ENCODE data around the gene CSNK1E. TPM values are rescaled to one million over a fixed set of nuclear protein-coding genes. Genes with fewer than 3 reads are reported as not detected.

The CSNK1E gene
- total RNA-seq, 1 donor from 2014 or later, result 402 TPM

DNA sequence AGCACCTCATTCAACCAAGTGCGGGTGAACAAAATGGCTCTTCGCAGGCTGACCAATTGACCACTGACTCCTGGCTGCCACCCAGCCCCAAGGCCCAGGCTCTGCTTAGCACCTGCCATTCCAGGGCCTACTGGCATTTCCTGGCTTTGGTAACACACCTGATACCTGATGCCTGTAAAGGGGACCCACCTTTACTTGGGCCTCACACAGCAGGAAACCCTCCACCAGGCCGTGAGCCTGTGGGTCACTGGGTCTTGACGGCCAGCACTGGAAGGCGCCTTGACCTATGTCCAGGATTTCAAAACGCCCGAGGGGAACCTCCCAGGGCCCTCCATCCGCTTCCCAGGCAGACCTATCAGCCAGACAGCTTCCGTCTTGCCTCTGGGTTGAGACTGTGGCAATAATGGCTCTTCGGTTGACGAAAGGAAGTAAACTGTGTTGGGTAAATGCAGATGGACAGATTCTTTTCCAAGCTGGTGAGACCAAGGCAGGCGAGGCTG, 27.6 kb downstream of the CSNK1E start:
- Mint-ChIP-seq H3K27ac (ENCODE audit: unreplicated experiment) (peak overlapping the region; percentile 18), H3K27me3 (ENCODE audit: unreplicated experiment) (peaks cover 5% of the 10 kb centered on the region), H3K36me3 (ENCODE audit: unreplicated experiment) (no peaks in the 10 kb centered on the region), H3K4me1 (ENCODE audit: low read depth, unreplicated experiment) (peaks cover 3% of the 10 kb centered on the region), H3K9me3 (ENCODE audit: unreplicated experiment) (peaks cover 7% of the 10 kb centered on the region), H3K4me3 (ENCODE audit: unreplicated experiment) (no peak overlapping the region)
- DNase-seq, result no peak
- TF ChIP-seq, protein P1, sequence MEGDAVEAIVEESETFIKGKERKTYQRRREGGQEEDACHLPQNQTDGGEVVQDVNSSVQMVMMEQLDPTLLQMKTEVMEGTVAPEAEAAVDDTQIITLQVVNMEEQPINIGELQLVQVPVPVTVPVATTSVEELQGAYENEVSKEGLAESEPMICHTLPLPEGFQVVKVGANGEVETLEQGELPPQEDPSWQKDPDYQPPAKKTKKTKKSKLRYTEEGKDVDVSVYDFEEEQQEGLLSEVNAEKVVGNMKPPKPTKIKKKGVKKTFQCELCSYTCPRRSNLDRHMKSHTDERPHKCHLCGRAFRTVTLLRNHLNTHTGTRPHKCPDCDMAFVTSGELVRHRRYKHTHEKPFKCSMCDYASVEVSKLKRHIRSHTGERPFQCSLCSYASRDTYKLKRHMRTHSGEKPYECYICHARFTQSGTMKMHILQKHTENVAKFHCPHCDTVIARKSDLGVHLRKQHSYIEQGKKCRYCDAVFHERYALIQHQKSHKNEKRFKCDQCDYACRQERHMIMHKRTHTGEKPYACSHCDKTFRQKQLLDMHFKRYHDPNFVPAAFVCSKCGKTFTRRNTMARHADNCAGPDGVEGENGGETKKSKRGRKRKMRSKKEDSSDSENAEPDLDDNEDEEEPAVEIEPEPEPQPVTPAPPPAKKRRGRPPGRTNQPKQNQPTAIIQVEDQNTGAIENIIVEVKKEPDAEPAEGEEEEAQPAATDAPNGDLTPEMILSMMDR (IDR thresholded peaks at IDR 0.05; ENCODE audit: partially characterized antibody, unreplicated experiment), result no peak

DNA sequence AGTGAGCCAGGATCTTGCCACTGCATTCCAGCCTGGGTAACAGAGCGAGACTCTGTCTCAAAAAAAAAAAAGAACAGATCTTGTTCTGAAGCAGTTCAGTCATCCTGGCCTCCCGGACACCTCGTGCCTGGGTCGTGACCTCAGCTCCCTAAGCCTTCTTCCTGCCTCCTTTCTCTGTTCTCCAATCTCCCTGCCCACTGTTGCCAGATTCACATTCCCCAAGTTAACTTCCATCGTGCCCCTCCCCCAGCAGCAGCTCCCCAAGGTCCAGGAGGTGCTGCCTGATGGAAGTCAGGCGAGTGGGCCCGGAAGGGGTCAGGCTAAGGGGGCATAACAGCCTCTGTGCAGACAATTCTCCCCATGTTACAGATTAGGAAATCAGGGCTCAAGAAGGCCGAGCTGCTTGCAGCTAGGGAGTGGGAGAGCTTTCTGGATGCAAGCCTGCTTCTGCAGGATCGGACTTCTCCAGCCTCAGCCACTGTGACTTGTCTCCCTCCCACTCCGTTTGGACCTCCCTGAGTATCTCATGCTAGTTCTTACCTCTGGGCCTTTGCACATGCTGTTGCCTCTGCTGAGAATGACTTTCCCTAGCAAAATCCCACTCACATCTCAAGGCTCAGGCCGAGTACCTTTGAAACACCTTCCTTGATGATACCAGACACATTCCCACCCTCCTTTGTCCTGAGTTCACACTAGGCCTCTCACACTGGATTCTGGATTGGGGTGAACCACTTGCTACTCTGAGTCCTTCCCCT, 30.1 kb downstream of the CSNK1E start:
- Mint-ChIP-seq H3K36me3 (ENCODE audit: unreplicated experiment) (no peaks in the 10 kb centered on the region), H3K4me1 (ENCODE audit: low read depth, unreplicated experiment) (no peaks in the 10 kb centered on the region), H3K4me3 (ENCODE audit: unreplicated experiment) (no peak overlapping the region), H3K27me3 (ENCODE audit: unreplicated experiment) (peaks cover 4% of the 10 kb centered on the region), H3K27ac (ENCODE audit: unreplicated experiment) (no peak overlapping the region), H3K9me3 (ENCODE audit: unreplicated experiment) (peaks cover 8% of the 10 kb centered on the region)
- DNase-seq, result no peak
- TF ChIP-seq, protein P1 (IDR thresholded peaks at IDR 0.05; ENCODE audit: partially characterized antibody, unreplicated experiment), result no peak

DNA sequence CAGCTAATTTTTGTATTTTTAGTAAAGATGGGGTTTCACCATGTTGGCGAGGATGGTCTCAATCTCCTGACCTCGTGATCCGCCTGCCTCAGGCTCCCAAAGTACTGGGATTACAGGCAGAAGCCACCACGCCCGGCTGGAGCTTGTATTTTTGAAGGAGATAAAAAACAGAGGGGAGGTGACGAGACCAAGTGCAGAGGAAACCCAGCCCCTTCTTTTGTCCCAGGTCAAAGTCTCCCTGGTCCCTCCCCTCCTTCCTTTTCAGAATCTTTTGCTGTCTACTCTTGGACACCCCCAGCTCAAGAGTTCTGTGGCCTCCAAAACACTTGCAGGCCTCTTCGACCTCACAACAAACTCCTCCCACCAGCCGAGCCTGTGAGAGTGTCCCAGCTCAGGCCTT, 32.2 kb downstream of the CSNK1E start:
- TF ChIP-seq, protein P1 (IDR thresholded peaks at IDR 0.05; ENCODE audit: partially characterized antibody, unreplicated experiment), result no peak
- no peak overlapping the region for H3K4me3 Mint-ChIP-seq (ENCODE audit: unreplicated experiment)
- H3K36me3 Mint-ChIP-seq (ENCODE audit: unreplicated experiment), result no peaks in the 10 kb centered on the region
- DNase-seq, result no peak
- peaks cover 5% of the 10 kb centered on the region for H3K27me3 Mint-ChIP-seq (ENCODE audit: unreplicated experiment)
- peaks cover 5% of the 10 kb centered on the region for H3K9me3 Mint-ChIP-seq (ENCODE audit: unreplicated experiment)
- no peaks in the 10 kb centered on the region for H3K4me1 Mint-ChIP-seq (ENCODE audit: low read depth, unreplicated experiment)
- no peak overlapping the region for H3K27ac Mint-ChIP-seq (ENCODE audit: unreplicated experiment)

DNA sequence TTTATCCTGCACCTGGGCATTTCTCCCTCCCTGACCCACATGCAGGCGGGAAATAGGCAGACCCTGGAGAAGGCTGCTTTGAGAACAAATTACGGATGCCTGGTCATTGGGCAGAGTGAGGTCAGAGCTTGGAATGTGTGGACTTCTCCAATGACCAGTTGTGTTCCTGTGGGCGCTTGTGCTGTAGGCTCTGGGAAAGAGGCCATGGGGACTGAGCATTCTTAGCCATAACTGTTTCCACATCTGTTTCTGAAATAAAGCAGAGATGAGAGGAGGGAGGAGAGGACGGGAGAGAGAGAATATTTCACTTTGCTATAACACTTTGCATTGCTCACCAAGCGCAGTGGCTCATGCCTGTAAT, 33.2 kb downstream of the CSNK1E start:
- DNase-seq, result no peak
- H3K27ac Mint-ChIP-seq (ENCODE audit: unreplicated experiment), result no peak overlapping the region
- peaks cover 3% of the 10 kb centered on the region for H3K9me3 Mint-ChIP-seq (ENCODE audit: unreplicated experiment)
- H3K4me3 Mint-ChIP-seq (ENCODE audit: unreplicated experiment), result no peak overlapping the region
- H3K4me1 Mint-ChIP-seq (ENCODE audit: low read depth, unreplicated experiment), result no peaks in the 10 kb centered on the region
- TF ChIP-seq, protein P1 (IDR thresholded peaks at IDR 0.05; ENCODE audit: partially characterized antibody, unreplicated experiment), result no peak
- peaks cover 8% of the 10 kb centered on the region for H3K27me3 Mint-ChIP-seq (ENCODE audit: unreplicated experiment)
- no peaks in the 10 kb centered on the region for H3K36me3 Mint-ChIP-seq (ENCODE audit: unreplicated experiment)

DNA sequence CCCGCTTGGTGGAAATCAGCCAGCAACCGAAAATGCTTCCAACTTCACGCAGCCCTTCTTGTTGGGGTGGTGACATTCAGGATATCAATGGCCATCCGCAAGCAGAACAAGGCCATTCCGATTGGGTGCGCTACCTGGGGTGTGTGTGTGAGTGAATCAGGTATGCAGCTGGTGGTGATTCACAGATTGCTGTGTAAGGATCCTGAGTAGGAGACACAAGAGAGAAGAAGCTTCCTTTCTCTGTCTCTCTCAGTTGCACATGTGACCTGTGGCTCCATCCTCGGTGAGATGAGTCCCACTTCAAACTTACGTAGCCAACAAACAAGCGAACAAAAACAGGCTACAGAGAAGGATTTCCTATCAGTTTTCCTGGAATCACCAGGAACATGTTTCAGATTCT, 34.8 kb downstream of the CSNK1E start:
- no peaks in the 10 kb centered on the region for H3K4me1 Mint-ChIP-seq (ENCODE audit: low read depth, unreplicated experiment)
- no peak for DNase-seq
- no peaks in the 10 kb centered on the region for H3K36me3 Mint-ChIP-seq (ENCODE audit: unreplicated experiment)
- H3K9me3 Mint-ChIP-seq (ENCODE audit: unreplicated experiment), result peaks cover 3% of the 10 kb centered on the region
- H3K27me3 Mint-ChIP-seq (ENCODE audit: unreplicated experiment), result peaks cover 5% of the 10 kb centered on the region
- TF ChIP-seq, protein P1 (IDR thresholded peaks at IDR 0.05; ENCODE audit: partially characterized antibody, unreplicated experiment), result no peak
- no peak overlapping the region for H3K27ac Mint-ChIP-seq (ENCODE audit: unreplicated experiment)
- H3K4me3 Mint-ChIP-seq (ENCODE audit: unreplicated experiment), result no peak overlapping the region

Data from glutamatergic neuron (in vitro differentiated cells).